ENCODE results near the gene CYYR1. TPM values are rescaled to one million over a fixed set of nuclear protein-coding genes. Genes with fewer than 3 reads are reported as not detected.
A peak's percentile ranks its signal among the peaks of the same experiment; 100 is the strongest.

The CYYR1 gene
- total RNA-seq, 1 donor = not detected

GRCh38 chr21:26457817-26458216 lies 115.3 kb downstream of the CYYR1 start:
- H3K36me3 ChIP-seq (ENCODE audit: insufficient read depth, low read length) = no peaks in the 10 kb centered on the region
- no peak overlapping the region for H3K27ac ChIP-seq (ENCODE audit: low read depth, low read length)
- no peaks in the 10 kb centered on the region for H3K9me3 ChIP-seq (ENCODE audit: low read depth, low read length)
- H3K4me1 ChIP-seq (ENCODE audit: insufficient read depth, low read length) = no peaks in the 10 kb centered on the region
- no peak overlapping the region for H2AFZ ChIP-seq (ENCODE audit: low read length)
- H3K4me2 ChIP-seq (ENCODE audit: insufficient read depth, low read length) = no peak overlapping the region
- H3K79me2 ChIP-seq (ENCODE audit: insufficient read depth, low read length) = no peaks in the 10 kb centered on the region
- no peak for TF ChIP-seq CTCF (IDR thresholded peaks at IDR 0.05; ENCODE audit: extremely low read depth, low read depth, low read length)
- no peak for DNase-seq (ENCODE audit: insufficient read length, low spot score, missing footprints)
- H3K27me3 ChIP-seq (ENCODE audit: insufficient read depth, low read length) = no peaks in the 10 kb centered on the region
- H4K20me1 ChIP-seq (ENCODE audit: insufficient read depth, low read length) = no peaks in the 10 kb centered on the region
- no peak overlapping the region for H3K4me3 ChIP-seq (ENCODE audit: insufficient read depth, low read length)

GRCh38 chr21:26453267-26453666 lies 119.8 kb downstream of the CYYR1 start:
- H2AFZ ChIP-seq (ENCODE audit: low read length) = no peak overlapping the region
- H3K27me3 ChIP-seq (ENCODE audit: insufficient read depth, low read length) = no peaks in the 10 kb centered on the region
- no peaks in the 10 kb centered on the region for H4K20me1 ChIP-seq (ENCODE audit: insufficient read depth, low read length)
- H3K4me2 ChIP-seq (ENCODE audit: insufficient read depth, low read length) = no peak overlapping the region
- H3K36me3 ChIP-seq (ENCODE audit: insufficient read depth, low read length) = no peaks in the 10 kb centered on the region
- no peaks in the 10 kb centered on the region for H3K9me3 ChIP-seq (ENCODE audit: low read depth, low read length)
- H3K27ac ChIP-seq (ENCODE audit: low read depth, low read length) = no peak overlapping the region
- H3K79me2 ChIP-seq (ENCODE audit: insufficient read depth, low read length) = no peaks in the 10 kb centered on the region
- DNase-seq (ENCODE audit: insufficient read length, low spot score, missing footprints) = no peak
- peaks cover 10% of the 10 kb centered on the region for H3K4me1 ChIP-seq (ENCODE audit: insufficient read depth, low read length)
- no peak overlapping the region for H3K4me3 ChIP-seq (ENCODE audit: insufficient read depth, low read length)
- TF ChIP-seq CTCF (IDR thresholded peaks at IDR 0.05; ENCODE audit: extremely low read depth, low read depth, low read length) = no peak

GRCh38 chr21:26451081-26451740 lies 121.9 kb downstream of the CYYR1 start:
- Histone ChIP-seq H3K27me3 (ENCODE audit: insufficient read depth, low read length) (no peaks in the 10 kb centered on the region), H3K4me1 (ENCODE audit: insufficient read depth, low read length) (peaks cover 16% of the 10 kb centered on the region), H3K36me3 (ENCODE audit: insufficient read depth, low read length) (no peaks in the 10 kb centered on the region), H4K20me1 (ENCODE audit: insufficient read depth, low read length) (no peaks in the 10 kb centered on the region), H3K4me3 (ENCODE audit: insufficient read depth, low read length) (no peak overlapping the region), H3K27ac (ENCODE audit: low read depth, low read length) (no peak overlapping the region), H3K79me2 (ENCODE audit: insufficient read depth, low read length) (no peaks in the 10 kb centered on the region), H2AFZ (ENCODE audit: low read length) (no peak overlapping the region), H3K9me3 (ENCODE audit: low read depth, low read length) (no peaks in the 10 kb centered on the region), H3K4me2 (ENCODE audit: insufficient read depth, low read length) (no peak overlapping the region)
- TF ChIP-seq CTCF (IDR thresholded peaks at IDR 0.05; ENCODE audit: extremely low read depth, low read depth, low read length) = no peak
- peak; percentile 32 for DNase-seq (ENCODE audit: insufficient read length, low spot score, missing footprints)

GRCh38 chr21:26449161-26449560 lies 123.9 kb downstream of the CYYR1 start:
- Histone ChIP-seq H4K20me1 (ENCODE audit: insufficient read depth, low read length) (no peaks in the 10 kb centered on the region), H3K79me2 (ENCODE audit: insufficient read depth, low read length) (no peaks in the 10 kb centered on the region), H3K4me3 (ENCODE audit: insufficient read depth, low read length) (peak overlapping the region; percentile 34), H3K4me1 (ENCODE audit: insufficient read depth, low read length) (peaks cover 31% of the 10 kb centered on the region), H3K36me3 (ENCODE audit: insufficient read depth, low read length) (no peaks in the 10 kb centered on the region), H3K9me3 (ENCODE audit: low read depth, low read length) (no peaks in the 10 kb centered on the region), H3K27me3 (ENCODE audit: insufficient read depth, low read length) (no peaks in the 10 kb centered on the region), H3K27ac (ENCODE audit: low read depth, low read length) (peak overlapping the region; percentile 76), H2AFZ (ENCODE audit: low read length) (peak overlapping the region; percentile 86), H3K4me2 (ENCODE audit: insufficient read depth, low read length) (peak overlapping the region; percentile 68)
- peak; percentile 52 for DNase-seq (ENCODE audit: insufficient read length, low spot score, missing footprints)
- no peak for TF ChIP-seq CTCF (IDR thresholded peaks at IDR 0.05; ENCODE audit: extremely low read depth, low read depth, low read length)
